Gastrocnemius medialis (tissue), 4 donors: ENCODE measurements around the gene ADGRE1.

Source experiments
- POLR2A ChIP-seq, 2 donors: fragments of 450-650 bp; IDR thresholded peaks; one replicate each; pipeline ENCODE4 v1.6.1; 2017; ENCODE audit warnings: antibody characterized with exemption in 2 of 2, mild to moderate bottlenecking in 2 of 2, moderate library complexity in 2 of 2
- TF ChIP-seq, protein P1 (sequence below), 5 experiments: fragments of 450-650 bp in 3 of 5; fragments of 200-600 bp in 2 of 5; sonication (generic) in 2 of 5; IDR thresholded peaks in 4 of 5; conservative IDR thresholded peaks in 1 of 5; 1 replicate in 4 of 5; 2 replicates in 1 of 5; pipeline ENCODE4 v1.5.1; 2016 to 2019; ENCODE audit warnings: antibody characterized with exemption in 5 of 5, mild to moderate bottlenecking in 3 of 5, moderate library complexity in 3 of 5

DNA sequence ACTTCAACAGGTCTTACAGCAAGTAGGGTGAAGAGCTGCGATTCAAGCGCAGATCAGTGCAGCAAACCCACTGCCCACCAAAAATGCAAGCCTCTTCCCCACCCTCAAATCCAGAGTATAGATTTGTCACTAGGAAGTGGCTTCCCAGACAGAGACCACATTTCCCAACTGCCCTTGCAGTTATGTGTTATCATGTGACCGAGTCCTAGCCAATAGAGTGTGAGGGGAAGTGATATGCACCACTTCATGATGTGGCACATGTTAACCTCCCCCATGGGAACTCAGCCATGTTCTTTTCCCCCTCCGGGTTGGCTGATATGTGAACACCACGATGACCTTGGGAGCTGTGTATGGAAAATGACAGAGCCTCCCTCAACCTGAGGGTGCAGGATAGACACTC, 83.1 kb downstream of the ADGRE1 start:
- TF ChIP-seq, protein P1, sequence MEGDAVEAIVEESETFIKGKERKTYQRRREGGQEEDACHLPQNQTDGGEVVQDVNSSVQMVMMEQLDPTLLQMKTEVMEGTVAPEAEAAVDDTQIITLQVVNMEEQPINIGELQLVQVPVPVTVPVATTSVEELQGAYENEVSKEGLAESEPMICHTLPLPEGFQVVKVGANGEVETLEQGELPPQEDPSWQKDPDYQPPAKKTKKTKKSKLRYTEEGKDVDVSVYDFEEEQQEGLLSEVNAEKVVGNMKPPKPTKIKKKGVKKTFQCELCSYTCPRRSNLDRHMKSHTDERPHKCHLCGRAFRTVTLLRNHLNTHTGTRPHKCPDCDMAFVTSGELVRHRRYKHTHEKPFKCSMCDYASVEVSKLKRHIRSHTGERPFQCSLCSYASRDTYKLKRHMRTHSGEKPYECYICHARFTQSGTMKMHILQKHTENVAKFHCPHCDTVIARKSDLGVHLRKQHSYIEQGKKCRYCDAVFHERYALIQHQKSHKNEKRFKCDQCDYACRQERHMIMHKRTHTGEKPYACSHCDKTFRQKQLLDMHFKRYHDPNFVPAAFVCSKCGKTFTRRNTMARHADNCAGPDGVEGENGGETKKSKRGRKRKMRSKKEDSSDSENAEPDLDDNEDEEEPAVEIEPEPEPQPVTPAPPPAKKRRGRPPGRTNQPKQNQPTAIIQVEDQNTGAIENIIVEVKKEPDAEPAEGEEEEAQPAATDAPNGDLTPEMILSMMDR (IDR thresholded peaks at IDR 0.05 in 4 of 5, conservative IDR thresholded peaks at IDR 0.05 in 1 of 5) = no peak
- no peak for TF ChIP-seq POLR2A (IDR thresholded peaks at IDR 0.05)
